Measurements from ENCODE around the gene NOS2.
"Not testable (repeated sequence)": the region's sequence is repeated elsewhere in the genome, so short reads cannot be mapped to it uniquely, and the experiment has no call there.

DNA sequence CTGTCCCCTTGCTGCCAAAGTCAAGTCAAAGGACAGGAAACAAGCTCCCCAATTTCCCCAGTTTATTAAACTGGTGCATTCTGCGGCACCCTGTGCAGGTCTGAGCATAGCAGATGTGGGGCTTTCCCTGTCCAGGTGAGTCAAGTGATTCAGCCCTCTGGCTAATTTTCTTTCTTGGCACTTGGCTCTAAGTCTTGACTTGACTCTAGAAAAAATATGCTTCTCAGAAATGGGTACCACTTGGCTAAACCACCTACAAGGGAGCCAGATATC lies 40.0 kb upstream of the NOS2 start:
- not testable (repeated sequence) for TF ChIP-seq CTCF (IDR thresholded peaks at IDR 0.05; ENCODE audit: poor library complexity); EZH2 (IDR thresholded peaks at IDR 0.05; ENCODE audit: borderline replicate concordance); EZH2phosphoT487 (IDR thresholded peaks at IDR 0.05; ENCODE audit: low read depth, severe bottlenecking, unreplicated experiment)

All from hepatocyte (in vitro differentiated cells).